ENCODE measurements around the gene CYSLTR2.

The CYSLTR2 gene

DNA sequence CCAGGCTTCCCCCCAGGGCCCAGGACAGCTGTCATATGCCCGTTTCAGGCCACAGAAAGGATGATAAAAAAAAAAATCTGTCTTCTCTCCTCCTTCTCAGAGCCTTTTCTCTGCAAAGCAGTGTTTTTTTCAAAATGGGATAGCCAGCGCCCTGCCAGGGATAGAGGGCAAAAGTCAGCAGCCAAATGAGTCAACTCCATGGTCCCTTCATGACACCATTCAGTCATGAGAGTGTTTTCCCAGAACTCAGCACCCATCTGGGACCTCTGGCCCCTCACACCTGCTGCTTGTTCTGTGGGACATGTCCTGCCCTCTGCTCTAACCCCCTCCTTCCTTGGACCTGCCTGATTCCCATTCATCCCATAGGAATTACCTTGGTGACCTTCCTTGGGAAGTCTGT is 95.0 kb downstream of the CYSLTR2 start:
- peaks cover 3% of the 10 kb centered on the region for H3K9me3 Mint-ChIP-seq
- TF ChIP-seq, protein P1, sequence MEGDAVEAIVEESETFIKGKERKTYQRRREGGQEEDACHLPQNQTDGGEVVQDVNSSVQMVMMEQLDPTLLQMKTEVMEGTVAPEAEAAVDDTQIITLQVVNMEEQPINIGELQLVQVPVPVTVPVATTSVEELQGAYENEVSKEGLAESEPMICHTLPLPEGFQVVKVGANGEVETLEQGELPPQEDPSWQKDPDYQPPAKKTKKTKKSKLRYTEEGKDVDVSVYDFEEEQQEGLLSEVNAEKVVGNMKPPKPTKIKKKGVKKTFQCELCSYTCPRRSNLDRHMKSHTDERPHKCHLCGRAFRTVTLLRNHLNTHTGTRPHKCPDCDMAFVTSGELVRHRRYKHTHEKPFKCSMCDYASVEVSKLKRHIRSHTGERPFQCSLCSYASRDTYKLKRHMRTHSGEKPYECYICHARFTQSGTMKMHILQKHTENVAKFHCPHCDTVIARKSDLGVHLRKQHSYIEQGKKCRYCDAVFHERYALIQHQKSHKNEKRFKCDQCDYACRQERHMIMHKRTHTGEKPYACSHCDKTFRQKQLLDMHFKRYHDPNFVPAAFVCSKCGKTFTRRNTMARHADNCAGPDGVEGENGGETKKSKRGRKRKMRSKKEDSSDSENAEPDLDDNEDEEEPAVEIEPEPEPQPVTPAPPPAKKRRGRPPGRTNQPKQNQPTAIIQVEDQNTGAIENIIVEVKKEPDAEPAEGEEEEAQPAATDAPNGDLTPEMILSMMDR (IDR thresholded peaks at IDR 0.05): no peak
- H3K27me3 Mint-ChIP-seq (ENCODE audit: low read depth, poor library complexity): no peaks in the 10 kb centered on the region
- no peak for DNase-seq
- peaks cover 8% of the 10 kb centered on the region for H3K4me1 Mint-ChIP-seq
- H3K4me3 Mint-ChIP-seq: no peak overlapping the region
- no peaks in the 10 kb centered on the region for H3K36me3 Mint-ChIP-seq (ENCODE audit: low read depth)
- no peak overlapping the region for H3K27ac Mint-ChIP-seq

DNA sequence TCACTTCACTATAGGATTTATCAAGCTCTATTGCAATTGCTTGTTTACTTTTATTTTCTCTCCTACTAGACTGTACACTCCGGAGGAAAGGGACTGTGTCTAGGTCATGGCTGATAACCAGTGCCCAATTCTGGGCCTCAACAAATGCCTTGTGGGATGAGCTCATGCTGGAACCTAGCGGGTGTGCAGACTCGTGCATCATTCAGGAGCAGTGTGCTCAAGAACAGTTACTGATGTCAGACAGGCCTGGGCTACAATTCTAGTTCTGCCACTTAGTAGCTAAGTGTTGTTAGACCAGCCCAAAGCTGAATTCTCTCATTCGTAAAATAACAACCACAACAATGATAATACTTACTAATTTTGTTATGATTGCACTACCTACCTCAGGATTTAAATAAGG is 95.4 kb downstream of the CYSLTR2 start:
- H3K4me1 Mint-ChIP-seq: peaks cover 8% of the 10 kb centered on the region
- H3K36me3 Mint-ChIP-seq (ENCODE audit: low read depth): no peaks in the 10 kb centered on the region
- no peak overlapping the region for H3K4me3 Mint-ChIP-seq
- DNase-seq: no peak
- no peaks in the 10 kb centered on the region for H3K27me3 Mint-ChIP-seq (ENCODE audit: low read depth, poor library complexity)
- H3K9me3 Mint-ChIP-seq: no peaks in the 10 kb centered on the region
- no peak overlapping the region for H3K27ac Mint-ChIP-seq
- TF ChIP-seq, protein P1 (IDR thresholded peaks at IDR 0.05): no peak

DNA sequence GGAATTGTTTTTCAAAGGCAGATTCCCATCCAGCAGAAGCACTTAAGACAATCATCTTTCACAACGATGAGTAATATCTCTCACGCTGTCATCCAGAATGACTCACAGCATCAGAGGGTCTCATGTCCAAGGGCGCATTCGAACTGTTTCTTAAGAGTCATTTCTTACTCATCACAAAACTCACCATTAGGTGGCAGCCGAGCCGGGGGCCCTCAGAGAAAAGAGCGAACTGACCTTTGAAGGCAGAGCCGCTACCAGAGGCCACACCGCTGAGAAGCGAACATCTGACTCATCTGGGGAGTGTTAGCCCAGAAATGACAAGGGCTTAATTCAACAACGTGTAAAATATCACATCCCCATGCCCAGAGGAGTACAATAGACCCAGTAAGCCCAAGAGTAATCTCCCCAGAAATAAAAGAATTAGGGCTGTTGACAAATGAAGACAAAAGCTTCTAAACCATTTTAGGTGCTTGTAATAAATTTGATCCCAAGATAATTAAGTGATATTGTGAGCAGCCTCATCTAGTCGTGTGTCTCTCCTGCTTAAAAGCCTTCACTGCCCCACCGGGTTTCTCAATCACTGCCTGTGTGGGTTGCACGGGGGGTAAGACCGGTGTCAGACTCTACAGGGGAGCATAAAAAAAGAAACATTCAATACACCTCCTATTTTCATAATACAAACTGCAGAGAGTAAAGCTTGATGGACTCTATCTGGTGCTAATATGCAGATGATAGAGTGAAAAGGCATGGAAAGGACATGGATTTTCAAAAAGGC is 96.2 kb downstream of the CYSLTR2 start:
- Mint-ChIP-seq H3K9me3 (peaks cover 3% of the 10 kb centered on the region), H3K4me3 (no peak overlapping the region), H3K4me1 (peaks cover 8% of the 10 kb centered on the region), H3K27ac (no peak overlapping the region), H3K27me3 (ENCODE audit: low read depth, poor library complexity) (no peaks in the 10 kb centered on the region), H3K36me3 (ENCODE audit: low read depth) (no peaks in the 10 kb centered on the region)
- TF ChIP-seq, protein P1 (IDR thresholded peaks at IDR 0.05): peak; percentile 55
- DNase-seq: peak; percentile 68

DNA sequence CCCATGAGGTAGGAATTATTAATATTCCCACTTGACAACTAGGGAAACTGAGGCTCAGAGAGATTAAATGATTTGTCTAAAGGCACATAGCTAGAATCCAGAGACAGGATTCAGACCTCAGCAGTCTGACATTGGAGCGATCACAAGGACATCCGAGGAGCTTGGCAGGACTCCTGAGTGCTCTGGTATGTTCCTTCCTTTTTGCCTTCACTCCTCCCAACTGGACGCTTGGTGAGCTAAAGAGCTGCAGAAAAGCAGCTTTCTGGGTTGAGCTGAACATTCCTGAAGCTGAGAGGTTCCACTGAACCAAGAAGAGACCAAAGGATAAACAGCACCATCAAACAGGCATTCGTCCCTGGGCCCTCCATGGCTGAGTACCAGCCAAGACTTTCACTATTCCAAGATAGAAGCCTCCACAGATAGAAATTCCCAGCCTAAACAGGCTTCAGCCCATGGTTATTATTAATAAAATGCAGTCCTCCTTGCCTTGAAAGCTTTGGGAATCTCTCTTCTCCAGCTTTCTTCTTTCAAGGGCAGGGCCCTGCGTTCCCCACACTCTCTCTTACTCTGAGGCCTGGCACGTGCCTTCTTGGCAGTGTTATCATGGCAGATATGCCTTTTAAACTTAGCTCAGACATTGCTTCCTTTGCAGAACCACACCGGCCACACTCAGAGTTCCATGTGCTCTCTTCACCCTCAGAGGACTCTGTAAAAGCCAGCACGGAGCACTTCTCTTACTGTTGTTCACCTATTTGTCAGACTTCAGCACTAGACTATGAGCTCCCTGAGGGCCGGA is 97.1 kb downstream of the CYSLTR2 start:
- TF ChIP-seq, protein P1 (IDR thresholded peaks at IDR 0.05): no peak
- H3K27me3 Mint-ChIP-seq (ENCODE audit: low read depth, poor library complexity): no peaks in the 10 kb centered on the region
- H3K4me1 Mint-ChIP-seq: peaks cover 8% of the 10 kb centered on the region
- no peaks in the 10 kb centered on the region for H3K36me3 Mint-ChIP-seq (ENCODE audit: low read depth)
- no peak for DNase-seq
- H3K4me3 Mint-ChIP-seq: no peak overlapping the region
- peaks cover 12% of the 10 kb centered on the region for H3K9me3 Mint-ChIP-seq
- peak overlapping the region; percentile 11 for H3K27ac Mint-ChIP-seq

DNA sequence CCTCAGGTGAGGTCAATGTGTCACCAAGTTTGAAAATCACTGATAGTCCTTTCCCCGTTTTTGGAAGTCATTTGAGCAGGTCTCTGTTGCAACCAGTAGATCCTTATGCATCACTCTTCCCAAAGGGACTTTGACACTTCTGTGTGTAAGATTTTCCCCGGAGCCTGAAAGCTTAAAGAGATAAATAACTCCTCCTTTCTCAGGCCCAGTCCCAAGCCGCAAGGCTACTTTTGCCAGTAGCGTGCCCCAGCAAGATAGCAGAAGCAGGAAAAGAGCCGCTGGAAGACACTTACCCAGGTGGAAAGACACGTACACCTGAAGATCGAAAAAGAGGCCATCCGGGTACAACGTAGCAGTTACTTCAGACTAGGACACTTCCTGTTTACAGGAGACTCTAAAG is 106.9 kb downstream of the CYSLTR2 start:
- H3K27ac Mint-ChIP-seq: peak overlapping the region; percentile 76
- H3K36me3 Mint-ChIP-seq (ENCODE audit: low read depth): no peaks in the 10 kb centered on the region
- peaks cover 3% of the 10 kb centered on the region for H3K27me3 Mint-ChIP-seq (ENCODE audit: low read depth, poor library complexity)
- no peaks in the 10 kb centered on the region for H3K4me1 Mint-ChIP-seq
- no peak for DNase-seq
- H3K4me3 Mint-ChIP-seq: no peak overlapping the region
- peaks cover 34% of the 10 kb centered on the region for H3K9me3 Mint-ChIP-seq
- TF ChIP-seq, protein P1 (IDR thresholded peaks at IDR 0.05): no peak

Data from nephron progenitor cell (in vitro differentiated cells).